Fibroblast of lung (primary cell): ENCODE measurements around the gene FDXACB1. TPM values are rescaled to one million over a fixed set of nuclear protein-coding genes. Genes with fewer than 3 reads are reported as not detected.
"Not testable (repeated sequence)": the region's sequence is repeated elsewhere in the genome, so short reads cannot be mapped to it uniquely, and the experiment has no call there.

ENCODE experiments used
- DNase-seq, 2 donors: peaks; one replicate each; pipeline versions ENCODE4 v3.0.0 to v3.0.0-alpha.2; 2010; ENCODE audit warnings: low read depth in 2 of 2
- H2AFZ ChIP-seq: 2 replicates; pipeline ENCODE4 v1.5.1; 2012; ENCODE audit warnings: low read length, control low read depth, inconsistent platforms
- H3K27ac ChIP-seq: 2 replicates; pipeline ENCODE4 v1.5.1; 2011; ENCODE audit warnings: low read length, control low read depth; ENCODE audit not compliant: insufficient read depth
- H3K27me3 ChIP-seq: 2 replicates; pipeline ENCODE4 v1.5.1; 2011; ENCODE audit warnings: mild to moderate bottlenecking, low read length; ENCODE audit not compliant: control insufficient read depth, insufficient read depth
- H3K36me3 ChIP-seq: 2 replicates; pipeline ENCODE4 v1.5.1; 2011; ENCODE audit warnings: low read length; ENCODE audit not compliant: control insufficient read depth, insufficient read depth
- H3K4me1 ChIP-seq: 2 replicates; pipeline ENCODE4 v1.5.1; 2011; ENCODE audit warnings: low read length; ENCODE audit not compliant: control insufficient read depth, insufficient read depth; ENCODE audit errors: extremely low read depth
- H3K4me2 ChIP-seq: 2 replicates; pipeline ENCODE4 v1.5.1; 2011; ENCODE audit warnings: low read length, control low read depth; ENCODE audit not compliant: insufficient read depth; ENCODE audit errors: extremely low read depth
- H3K4me3 ChIP-seq, 4 experiments: fragments of 200-600 bp in 1 of 4; sonication (generic) in 1 of 4; replicated peaks in 1 of 4; 2 replicates each; pipeline ENCODE4 v1.5.1; 2011 to 2016; ENCODE audit warnings: low read length in 4 of 4, low read depth in 3 of 4, mild to moderate bottlenecking in 3 of 4, control low read depth in 2 of 4, inconsistent platforms in 1 of 4, mixed read lengths in 1 of 4; ENCODE audit not compliant: insufficient read depth in 1 of 4; ENCODE audit errors: control extremely low read depth in 1 of 4
- H3K79me2 ChIP-seq: 2 replicates; pipeline ENCODE4 v1.5.1; 2012; ENCODE audit warnings: mild to moderate bottlenecking, low read length, inconsistent platforms; ENCODE audit not compliant: control insufficient read depth, insufficient read depth
- H3K9ac ChIP-seq: 2 replicates; pipeline ENCODE4 v1.5.1; 2011; ENCODE audit warnings: mild to moderate bottlenecking, low read length, control low read depth; ENCODE audit not compliant: insufficient read depth
- H3K9me3 ChIP-seq: 2 replicates; pipeline ENCODE4 v1.5.1; 2012; ENCODE audit warnings: low read depth, low read length; ENCODE audit not compliant: control insufficient read depth, insufficient read depth
- H4K20me1 ChIP-seq: 2 replicates; pipeline ENCODE4 v1.5.1; 2011; ENCODE audit warnings: low read length; ENCODE audit not compliant: control insufficient read depth, insufficient read depth; ENCODE audit errors: extremely low read depth
- EZH2 ChIP-seq: IDR thresholded peaks from 2 replicates; pipeline ENCODE4 v1.5.1; 2012; ENCODE audit warnings: low read length, control low read depth, mild to moderate bottlenecking; ENCODE audit errors: missing control alignments
- polyA plus RNA-seq, 2 donors: library from polyadenylated mRNA; depleted of rRNA in 1 of 2; stranded (reverse) in 1 of 2; unstranded in 1 of 2; fragments of >200 nt; gene quantifications; 2 replicates each; pipeline ENCODE4 v1.2.1, GENCODE V29; 2011 to 2012; ENCODE audit warnings: missing spikeins in 1 of 2
- total RNA-seq: library from RNA; depleted of rRNA; stranded (reverse); fragments of >200 nt; gene quantifications from 2 replicates; pipeline ENCODE4 v1.2.1, GENCODE V29; 2014
- TF ChIP-seq, protein P1 (sequence below), 2 donors: IDR thresholded peaks in 1 of 2; conservative IDR thresholded peaks in 1 of 2; 1 replicate in 1 of 2; 2 replicates in 1 of 2; pipeline ENCODE4 v1.5.1; 2011 to 2012; ENCODE audit warnings: low read length in 2 of 2, control low read depth in 1 of 2, inconsistent platforms in 1 of 2, low read depth in 1 of 2, mild to moderate bottlenecking in 1 of 2

Gene FDXACB1
- total and polyA plus RNA-seq, 2 donors (not counting 1 experiment from before 2014, with no cell fraction given) = 1.7 to 1.8 TPM

DNA sequence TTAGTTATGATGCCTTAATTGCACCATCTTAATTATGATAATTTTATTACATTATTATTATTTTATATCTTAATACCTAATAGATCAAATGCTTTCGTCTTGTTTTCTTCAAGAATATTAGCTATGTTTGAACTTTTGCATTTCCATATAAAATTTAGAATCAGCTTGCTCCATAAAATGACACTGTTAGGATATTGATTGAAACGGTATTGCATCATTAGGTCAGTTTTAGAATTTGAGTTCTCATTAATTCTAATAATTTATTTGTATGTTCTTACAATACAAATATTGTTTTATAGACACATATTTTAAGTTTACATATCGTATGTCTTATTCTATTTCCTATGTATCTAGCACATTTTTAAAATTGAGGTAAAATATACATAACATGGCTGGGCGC lies 7.1 kb upstream of the FDXACB1 start:
- H3K36me3 ChIP-seq = no peaks in the 10 kb centered on the region
- no peak overlapping the region for H3K9ac ChIP-seq
- no peaks in the 10 kb centered on the region for H3K79me2 ChIP-seq
- H3K9me3 ChIP-seq = no peaks in the 10 kb centered on the region
- no peak overlapping the region for H3K27ac ChIP-seq
- H3K4me1 ChIP-seq = no peaks in the 10 kb centered on the region
- no peaks in the 10 kb centered on the region for H4K20me1 ChIP-seq
- H3K4me2 ChIP-seq = no peak overlapping the region
- TF ChIP-seq EZH2 = no peak
- TF ChIP-seq, protein P1, sequence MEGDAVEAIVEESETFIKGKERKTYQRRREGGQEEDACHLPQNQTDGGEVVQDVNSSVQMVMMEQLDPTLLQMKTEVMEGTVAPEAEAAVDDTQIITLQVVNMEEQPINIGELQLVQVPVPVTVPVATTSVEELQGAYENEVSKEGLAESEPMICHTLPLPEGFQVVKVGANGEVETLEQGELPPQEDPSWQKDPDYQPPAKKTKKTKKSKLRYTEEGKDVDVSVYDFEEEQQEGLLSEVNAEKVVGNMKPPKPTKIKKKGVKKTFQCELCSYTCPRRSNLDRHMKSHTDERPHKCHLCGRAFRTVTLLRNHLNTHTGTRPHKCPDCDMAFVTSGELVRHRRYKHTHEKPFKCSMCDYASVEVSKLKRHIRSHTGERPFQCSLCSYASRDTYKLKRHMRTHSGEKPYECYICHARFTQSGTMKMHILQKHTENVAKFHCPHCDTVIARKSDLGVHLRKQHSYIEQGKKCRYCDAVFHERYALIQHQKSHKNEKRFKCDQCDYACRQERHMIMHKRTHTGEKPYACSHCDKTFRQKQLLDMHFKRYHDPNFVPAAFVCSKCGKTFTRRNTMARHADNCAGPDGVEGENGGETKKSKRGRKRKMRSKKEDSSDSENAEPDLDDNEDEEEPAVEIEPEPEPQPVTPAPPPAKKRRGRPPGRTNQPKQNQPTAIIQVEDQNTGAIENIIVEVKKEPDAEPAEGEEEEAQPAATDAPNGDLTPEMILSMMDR (conservative IDR thresholded peaks at IDR 0.05 in 1 of 2, IDR thresholded peaks at IDR 0.05 in 1 of 2; ENCODE audit: low read depth in 1 of 2, low read length in 2 of 2) = no peak
- no peak overlapping the region for H3K4me3 ChIP-seq
- no peaks in the 10 kb centered on the region for H3K27me3 ChIP-seq
- no peak overlapping the region for H2AFZ ChIP-seq
- DNase-seq = no peak

DNA sequence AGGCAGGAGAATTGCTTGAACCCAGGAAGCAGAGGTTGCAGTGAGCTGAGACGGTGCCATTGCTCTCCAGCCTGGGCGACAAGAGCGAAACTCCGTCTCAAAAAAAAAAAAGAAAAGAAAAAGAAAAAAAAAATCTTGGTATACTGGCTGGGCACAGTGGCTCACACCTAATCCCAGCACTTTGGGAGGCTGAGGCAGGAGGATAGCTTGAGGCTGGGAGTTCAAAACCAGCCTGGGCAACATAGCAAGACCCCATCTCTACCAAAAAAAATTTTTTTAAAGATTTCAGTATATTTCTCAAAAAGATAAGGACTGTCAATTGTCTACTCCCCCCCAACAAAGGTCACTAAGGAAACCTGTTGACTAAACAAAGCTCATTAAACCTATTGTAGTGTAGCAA lies 6.1 kb upstream of the FDXACB1 start:
- H3K4me2 ChIP-seq, H3K79me2 ChIP-seq, H3K9me3 ChIP-seq, H4K20me1 ChIP-seq, H3K27ac ChIP-seq, DNase-seq, H3K27me3 ChIP-seq, H3K9ac ChIP-seq, H3K36me3 ChIP-seq, H2AFZ ChIP-seq, H3K4me1 ChIP-seq, H3K4me3 ChIP-seq: not testable (repeated sequence)

DNA sequence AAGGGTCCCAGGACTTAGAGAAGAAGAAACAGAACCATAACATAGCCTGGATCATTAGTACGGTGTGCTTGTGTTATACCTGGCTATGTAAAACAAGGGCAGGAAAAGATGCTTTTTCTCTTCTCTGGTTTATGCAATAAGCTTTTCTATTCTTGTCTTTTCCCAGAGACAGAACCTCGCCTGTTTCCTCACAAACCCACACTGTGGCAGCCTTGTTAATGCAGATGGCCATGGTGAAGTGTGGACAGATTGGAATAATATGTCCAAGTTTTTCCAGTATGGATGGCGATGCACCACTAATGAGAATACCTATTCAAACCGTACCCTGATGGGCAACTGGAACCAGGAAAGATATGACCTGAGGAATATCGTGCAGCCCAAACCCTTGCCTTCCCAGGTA lies 3.2 kb upstream of the FDXACB1 start:
- no peak for DNase-seq
- H3K79me2 ChIP-seq = no peaks in the 10 kb centered on the region
- no peaks in the 10 kb centered on the region for H3K9me3 ChIP-seq
- H3K27ac ChIP-seq = no peak overlapping the region
- H3K4me1 ChIP-seq = peaks cover 3% of the 10 kb centered on the region
- no peak overlapping the region for H2AFZ ChIP-seq
- H3K27me3 ChIP-seq = no peaks in the 10 kb centered on the region
- no peak overlapping the region for H3K4me3 ChIP-seq
- no peaks in the 10 kb centered on the region for H4K20me1 ChIP-seq
- H3K4me2 ChIP-seq = no peak overlapping the region
- H3K9ac ChIP-seq = no peak overlapping the region
- TF ChIP-seq, protein P1 (conservative IDR thresholded peaks at IDR 0.05 in 1 of 2, IDR thresholded peaks at IDR 0.05 in 1 of 2; ENCODE audit: low read depth in 1 of 2, low read length in 2 of 2) = no peak
- no peak for TF ChIP-seq EZH2
- H3K36me3 ChIP-seq = no peaks in the 10 kb centered on the region

DNA sequence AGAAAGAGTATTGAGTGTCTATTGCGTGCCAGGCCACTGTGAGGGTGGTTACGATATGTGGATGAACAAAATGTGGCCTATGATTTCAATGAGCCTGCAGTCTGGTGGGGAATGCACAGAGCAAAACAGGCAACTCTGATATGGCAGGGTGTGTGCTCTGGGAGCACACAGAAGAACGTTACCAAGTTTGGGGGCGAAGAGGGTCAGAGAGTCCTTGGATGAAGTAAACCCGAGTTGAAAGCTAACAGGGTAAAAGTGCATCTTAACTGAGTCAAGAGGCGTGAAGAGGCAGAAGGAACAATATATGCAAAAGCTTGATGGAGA lies 634 bp upstream of the FDXACB1 start:
- Histone ChIP-seq H2AFZ (peak overlapping the region; percentile 100), H3K4me1 (peaks cover 3% of the 10 kb centered on the region), H3K4me3 (peak overlapping the region; percentile 87 to 94 (median 90)), H3K9me3 (no peaks in the 10 kb centered on the region), H3K36me3 (no peaks in the 10 kb centered on the region), H4K20me1 (no peaks in the 10 kb centered on the region), H3K27me3 (no peaks in the 10 kb centered on the region), H3K79me2 (no peaks in the 10 kb centered on the region), H3K4me2 (peak overlapping the region; percentile 99), H3K27ac (peak overlapping the region; percentile 100), H3K9ac (peak overlapping the region; percentile 87)
- DNase-seq = peak in 1 of 2 donors; percentile 3
- TF ChIP-seq, protein P1 (conservative IDR thresholded peaks at IDR 0.05 in 1 of 2, IDR thresholded peaks at IDR 0.05 in 1 of 2; ENCODE audit: low read depth in 1 of 2, low read length in 2 of 2) = no peak
- no peak for TF ChIP-seq EZH2
